GM23248 (cell line): ENCODE data around the gene NOC4L. TPM values are rescaled to one million over a fixed set of nuclear protein-coding genes. Genes with fewer than 3 reads are reported as not detected.

Experiments
- DNase-seq: peaks from one replicate; pipeline ENCODE4 v3.0.0-alpha.2; 2015
- H2AFZ ChIP-seq: fragments of 200-600 bp; sonication (generic); 2 replicates; pipeline ENCODE4 v1.6.1; 2016; ENCODE audit warnings: antibody characterized with exemption
- H3F3A ChIP-seq: fragments of 200-600 bp; sonication (generic); 2 replicates; pipeline ENCODE4 v1.6.1; 2016; ENCODE audit warnings: mild to moderate bottlenecking, antibody characterized with exemption, mixed run types; ENCODE audit not compliant: insufficient read depth
- H3K27ac ChIP-seq: fragments of 200-600 bp; sonication (generic); 2 replicates; pipeline ENCODE4 v1.5.1; 2016; ENCODE audit warnings: mild to moderate bottlenecking
- H3K27me3 ChIP-seq: fragments of 200-600 bp; sonication (generic); replicated peaks from 2 replicates; pipeline ENCODE4 v1.6.1; 2016; ENCODE audit warnings: mild to moderate bottlenecking; ENCODE audit not compliant: insufficient read depth
- H3K36me3 ChIP-seq: fragments of 200-600 bp; sonication (generic); 2 replicates; pipeline ENCODE4 v1.6.1; 2016; ENCODE audit warnings: low read depth, mild to moderate bottlenecking
- H3K4me1 ChIP-seq: fragments of 200-600 bp; sonication (generic); 2 replicates; pipeline ENCODE4 v1.6.1; 2016; ENCODE audit warnings: mild to moderate bottlenecking; ENCODE audit not compliant: insufficient read depth
- H3K4me2 ChIP-seq: fragments of 200-600 bp; sonication (generic); one replicate; pipeline ENCODE4 v1.6.1; 2016; ENCODE audit warnings: mild to moderate bottlenecking; ENCODE audit not compliant: unreplicated experiment
- H3K4me3 ChIP-seq: fragments of 200-600 bp; sonication (generic); 2 replicates; pipeline ENCODE4 v1.5.1; 2016; ENCODE audit warnings: mild to moderate bottlenecking
- H3K79me2 ChIP-seq: fragments of 200-600 bp; sonication (generic); 2 replicates; pipeline ENCODE4 v1.6.1; 2016; ENCODE audit warnings: mild to moderate bottlenecking; ENCODE audit not compliant: insufficient read depth
- H3K9ac ChIP-seq: fragments of 200-600 bp; sonication (generic); 2 replicates; pipeline ENCODE4 v1.6.1; 2016; ENCODE audit warnings: mild to moderate bottlenecking
- H3K9me2 ChIP-seq: fragments of 200-600 bp; sonication (generic); 2 replicates; pipeline ENCODE4 v1.6.1; 2016; ENCODE audit warnings: mixed run types, mild to moderate bottlenecking, moderate library complexity; ENCODE audit not compliant: insufficient read depth
- H3K9me3 ChIP-seq: fragments of 200-600 bp; sonication (generic); one replicate; pipeline ENCODE4 v1.6.1; 2017; ENCODE audit warnings: low read depth
- H4K20me1 ChIP-seq: fragments of 200-600 bp; sonication (generic); 2 replicates; pipeline ENCODE4 v1.6.0; 2016; ENCODE audit not compliant: insufficient read depth
- EZH2 ChIP-seq: fragments of 200-600 bp; sonication (generic); IDR thresholded peaks from 2 replicates; pipeline ENCODE4 v1.6.1; 2018; ENCODE audit warnings: antibody characterized with exemption, mild to moderate bottlenecking; ENCODE audit not compliant: insufficient read depth, poor library complexity, severe bottlenecking
- EZH2phosphoT487 ChIP-seq: fragments of 200-600 bp; sonication (generic); IDR thresholded peaks from 2 replicates; pipeline ENCODE4 v1.6.1; 2018; ENCODE audit warnings: antibody characterized with exemption, moderate library complexity, mild to moderate bottlenecking, low read depth; ENCODE audit not compliant: insufficient read depth
- WGBS, 2 experiments: methylation state at CpG; one replicate each; pipeline ENCODE4 v1.1.6; 2015 to 2017; ENCODE audit warnings: low lambda C conversion rate in 2 of 2, low coverage in 1 of 2; ENCODE audit errors: missing lambda C conversion rate in 2 of 2; 5-methylcytosine and 5-hydroxymethylcytosine counted together
- in situ Hi-C: fragments of 300-500 bp; cut with MboI; formaldehyde crosslinking; loops from 2 replicates; pipeline ENCODE4 v1.15.0; 2020
- polyA plus RNA-seq: library from polyadenylated mRNA; unstranded; fragments of >200 nt; fragmentation: Nextera tagmentation; extraction: Ambion mirVana; gene quantifications from 2 replicates; pipeline ENCODE4 v1.2.1, GENCODE V29; 2016
- total RNA-seq: library from RNA; depleted of rRNA; stranded (reverse); fragments of >200 nt; shearing (Covaris generic); gene quantifications from 2 replicates; pipeline ENCODE4 v1.2.3, GENCODE V29; 2014

The NOC4L gene
- total and polyA plus RNA-seq, 2 experiments from 2014 or later, result 10.2 to 22.7 TPM

DNA sequence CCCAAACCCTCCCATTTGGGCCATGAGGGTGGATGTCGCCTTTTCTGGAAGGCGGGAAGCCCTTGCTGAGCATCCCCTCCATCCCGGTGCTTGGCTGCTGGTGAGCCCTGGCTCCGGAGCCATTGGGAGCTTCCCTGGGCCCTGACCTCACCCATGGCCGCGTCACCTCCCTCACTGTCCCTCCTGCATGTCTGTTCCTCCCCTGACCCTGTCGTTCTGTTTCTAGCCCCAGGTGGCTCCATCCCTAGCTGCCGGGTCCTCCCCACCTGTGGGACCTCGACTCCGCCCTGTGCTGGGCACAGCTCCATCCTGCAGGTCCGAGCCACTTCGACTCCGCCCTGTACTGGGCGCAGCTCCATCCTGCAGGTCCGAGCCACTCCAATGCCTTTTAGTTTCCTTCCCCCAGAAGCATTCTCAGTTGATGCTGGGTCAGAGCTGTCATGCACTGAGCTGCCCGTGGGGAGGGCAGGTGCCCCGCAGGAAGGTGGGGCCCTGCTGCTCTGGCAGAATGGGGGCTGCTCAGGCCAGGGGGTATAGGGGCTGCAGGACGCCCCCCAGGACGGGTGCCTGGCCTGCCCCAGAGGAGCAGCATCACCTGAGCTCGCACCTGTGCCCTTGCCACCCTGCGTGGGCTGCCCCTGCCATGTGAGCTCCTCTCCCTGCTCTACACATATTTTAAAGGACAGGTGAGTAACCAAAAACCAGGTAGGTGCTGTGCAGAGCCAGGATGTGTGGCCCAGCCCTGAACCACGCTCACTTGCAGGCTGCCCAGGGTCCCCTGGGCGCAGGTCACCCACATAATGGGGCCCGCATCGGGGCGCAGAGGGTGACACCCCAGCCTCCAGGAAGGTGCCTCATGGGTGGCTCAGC, 19.0 kb downstream of the NOC4L start:
- TF ChIP-seq EZH2 (no peak), EZH2phosphoT487 (no peak)
- Histone ChIP-seq H3K4me3 (peak overlapping the region; percentile 38; the same call in 1 of the 2 replicates), H3K4me1 (peaks cover 9% of the 10 kb centered on the region), H3K36me3 (no peaks in the 10 kb centered on the region), H3K4me2 (peak overlapping the region; percentile 71), H3K27ac (no peak overlapping the region), H4K20me1 (no peaks in the 10 kb centered on the region), H3K79me2 (no peaks in the 10 kb centered on the region), H2AFZ (no peak overlapping the region), H3K9ac (0 out of 2 replicates have a peak overlapping the region, but pooled peaks have one; percentile 29), H3K9me2 (no peaks in the 10 kb centered on the region), H3F3A (peaks cover 3% of the 10 kb centered on the region; the same call in 1 of the 2 replicates), H3K9me3 (no peaks in the 10 kb centered on the region), H3K27me3 (no peaks in the 10 kb centered on the region)
- WGBS, 2 experiments, result 61 to 62% methylated on average over 26 of the region's 26 CpGs
- no peak for DNase-seq
- in situ Hi-C loops, result loop anchor here (25.0 kb wide), 1 partner anchor 449 kb away; the partner anchor contains the start of genes LRCOL1 and P2RX2

DNA sequence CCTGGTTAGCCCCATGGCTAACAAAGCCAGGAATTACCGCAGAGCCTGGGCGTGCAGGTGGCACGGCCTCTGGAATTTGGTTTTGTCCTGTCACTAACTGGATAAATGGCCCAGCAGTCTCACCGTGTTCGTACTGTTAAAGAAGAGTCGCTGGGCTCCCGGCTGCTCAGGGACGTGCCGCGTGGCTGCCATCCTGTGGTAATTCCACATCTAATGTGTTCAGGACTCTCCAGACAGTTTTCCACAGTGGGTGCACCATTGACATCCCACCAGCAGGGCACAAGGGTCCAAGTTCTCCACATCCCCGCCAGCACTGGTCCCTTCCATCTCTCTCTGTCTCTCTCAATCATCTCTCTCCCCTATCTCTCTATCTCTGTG, 19.6 kb downstream of the NOC4L start:
- 50 to 62% methylated on average over 11 of the region's 11 CpGs for WGBS, 2 experiments
- Histone ChIP-seq H3K4me1 (peaks cover 9% of the 10 kb centered on the region), H3K36me3 (no peaks in the 10 kb centered on the region), H3K9ac (no peak overlapping the region), H2AFZ (no peak overlapping the region), H3K9me3 (no peaks in the 10 kb centered on the region), H3K4me2 (no peak overlapping the region), H3K27me3 (no peaks in the 10 kb centered on the region), H4K20me1 (no peaks in the 10 kb centered on the region), H3K4me3 (no peak overlapping the region), H3K27ac (no peak overlapping the region), H3K79me2 (no peaks in the 10 kb centered on the region), H3F3A (peaks cover 3% of the 10 kb centered on the region; the same call in 1 of the 2 replicates), H3K9me2 (no peaks in the 10 kb centered on the region)
- in situ Hi-C loops, result loop anchor here (25.0 kb wide), 1 partner anchor 448 kb away; the partner anchor contains the start of genes LRCOL1 and P2RX2
- TF ChIP-seq EZH2 (no peak), EZH2phosphoT487 (no peak)
- DNase-seq, result peak; percentile 16

- Histone ChIP-seq H3K4me1 (peaks cover 9% of the 10 kb centered on the region), H3K79me2 (no peaks in the 10 kb centered on the region), H2AFZ (no peak overlapping the region), H3K4me3 (no peak overlapping the region), H3K9me2 (no peaks in the 10 kb centered on the region), H3K9me3 (no peaks in the 10 kb centered on the region), H3K27me3 (no peaks in the 10 kb centered on the region), H3K36me3 (no peaks in the 10 kb centered on the region), H3K27ac (no peak overlapping the region), H4K20me1 (no peaks in the 10 kb centered on the region), H3K4me2 (no peak overlapping the region), H3F3A (peaks cover 3% of the 10 kb centered on the region; the same call in 1 of the 2 replicates), H3K9ac (no peak overlapping the region)
- WGBS, 2 experiments, result 94 to 98% methylated on average over 4 to 7 of the region's 7 CpGs
- in situ Hi-C loops, result loop anchor here (25.0 kb wide), 1 partner anchor 448 kb away; the partner anchor contains the start of genes LRCOL1 and P2RX2
- TF ChIP-seq EZH2phosphoT487 (no peak), EZH2 (no peak)
- no peak for DNase-seq
Observed at GRCh38 chr12:132164426-132164825, 20.2 kb downstream of the NOC4L start.

DNA sequence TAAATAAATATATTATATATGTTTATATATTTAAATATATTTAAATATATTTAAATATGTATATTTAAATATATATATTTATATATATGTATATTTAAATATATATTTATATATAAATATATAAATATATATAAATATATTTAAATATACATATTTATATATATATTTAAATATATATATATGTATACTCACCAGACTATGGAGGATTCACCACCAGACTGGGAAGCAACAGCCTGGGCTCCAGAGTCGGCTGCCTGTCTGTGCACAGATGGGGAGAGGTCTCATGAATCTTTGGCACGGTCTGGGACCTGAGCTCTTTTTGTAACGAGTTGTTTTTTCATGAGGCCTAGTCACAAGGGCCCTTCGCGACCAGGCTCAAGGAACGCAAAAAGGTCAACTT, 21.3 kb downstream of the NOC4L start:
- no peak overlapping the region for H3K9ac ChIP-seq
- no peak for DNase-seq
- H3K4me1 ChIP-seq, result peaks cover 19% of the 10 kb centered on the region
- in situ Hi-C loops, result loop anchor here (25.0 kb wide), 1 partner anchor 447 kb away; the partner anchor contains the start of genes LRCOL1 and P2RX2
- H3K4me2 ChIP-seq, result no peak overlapping the region
- H3K36me3 ChIP-seq, result no peaks in the 10 kb centered on the region
- H3K9me2 ChIP-seq, result no peaks in the 10 kb centered on the region
- TF ChIP-seq EZH2phosphoT487, result no peak
- no peak for TF ChIP-seq EZH2
- H3K4me3 ChIP-seq, result no peak overlapping the region
- no peaks in the 10 kb centered on the region for H3K27me3 ChIP-seq
- no peaks in the 10 kb centered on the region for H4K20me1 ChIP-seq
- 95 to 98% methylated on average over 6 of the region's 6 CpGs for WGBS, 2 experiments
- peaks cover 9% of the 10 kb centered on the region; the same call in 1 of the 2 replicates for H3F3A ChIP-seq
- no peaks in the 10 kb centered on the region for H3K79me2 ChIP-seq
- H2AFZ ChIP-seq, result no peak overlapping the region
- H3K27ac ChIP-seq, result no peak overlapping the region
- H3K9me3 ChIP-seq, result no peaks in the 10 kb centered on the region
